A549 (cell line): ENCODE results near the gene PRR23E.

ENCODE experiments used
- CHD4 ChIP-seq: fragments of 200-600 bp; sonication (generic); IDR thresholded peaks from 2 replicates; pipeline ENCODE4 v1.6.1; 2016; ENCODE audit warnings: antibody characterized with exemption, mild to moderate bottlenecking, borderline replicate concordance
- EP300 ChIP-seq, 2 experiments: fragments of >200 bp; sonication (Bioruptor Twin); formaldehyde crosslinking; IDR thresholded peaks; 2 replicates in 1 of 2; 3 replicates in 1 of 2; pipeline ENCODE4 v1.6.1; 2016 to 2017
- POLR2A ChIP-seq: IDR thresholded peaks from 2 replicates; pipeline ENCODE4 v1.6.1; 2012; ENCODE audit warnings: mild to moderate bottlenecking, low read length
- TF ChIP-seq, protein P1 (sequence below): fragments of 450-650 bp; IDR thresholded peaks from 2 replicates; pipeline ENCODE4 v1.6.1; 2014; ENCODE audit warnings: antibody characterized with exemption
- TF ChIP-seq, protein P2 (sequence below): fragments of >200 bp; sonication (Bioruptor Twin); formaldehyde crosslinking; IDR thresholded peaks from 3 replicates; pipeline ENCODE4 v1.5.1; 2016

DNA sequence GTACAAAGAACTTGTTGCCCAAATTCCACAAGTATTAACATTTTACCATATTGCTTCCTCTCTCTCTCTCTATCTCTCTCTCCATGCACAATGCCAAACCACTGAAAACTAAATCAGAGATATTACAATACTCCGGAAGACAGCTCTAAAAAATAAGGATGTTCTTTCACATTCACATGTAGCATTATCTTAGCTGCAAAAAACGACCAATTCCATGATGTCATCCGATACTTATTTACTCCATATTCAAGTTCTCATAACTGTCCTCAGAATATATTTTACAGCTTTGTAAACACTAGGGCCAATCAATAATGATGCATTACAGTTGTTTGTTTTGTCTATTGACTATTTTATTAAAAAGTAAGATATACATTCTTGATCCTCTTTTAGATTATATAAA, 7.7 kb upstream of the PRR23E start:
- no peak for TF ChIP-seq EP300 (IDR thresholded peaks at IDR 0.05)
- TF ChIP-seq, protein P1, sequence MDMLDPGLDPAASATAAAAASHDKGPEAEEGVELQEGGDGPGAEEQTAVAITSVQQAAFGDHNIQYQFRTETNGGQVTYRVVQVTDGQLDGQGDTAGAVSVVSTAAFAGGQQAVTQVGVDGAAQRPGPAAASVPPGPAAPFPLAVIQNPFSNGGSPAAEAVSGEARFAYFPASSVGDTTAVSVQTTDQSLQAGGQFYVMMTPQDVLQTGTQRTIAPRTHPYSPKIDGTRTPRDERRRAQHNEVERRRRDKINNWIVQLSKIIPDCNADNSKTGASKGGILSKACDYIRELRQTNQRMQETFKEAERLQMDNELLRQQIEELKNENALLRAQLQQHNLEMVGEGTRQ = no peak
- no peak for TF ChIP-seq CHD4
- TF ChIP-seq, protein P2, sequence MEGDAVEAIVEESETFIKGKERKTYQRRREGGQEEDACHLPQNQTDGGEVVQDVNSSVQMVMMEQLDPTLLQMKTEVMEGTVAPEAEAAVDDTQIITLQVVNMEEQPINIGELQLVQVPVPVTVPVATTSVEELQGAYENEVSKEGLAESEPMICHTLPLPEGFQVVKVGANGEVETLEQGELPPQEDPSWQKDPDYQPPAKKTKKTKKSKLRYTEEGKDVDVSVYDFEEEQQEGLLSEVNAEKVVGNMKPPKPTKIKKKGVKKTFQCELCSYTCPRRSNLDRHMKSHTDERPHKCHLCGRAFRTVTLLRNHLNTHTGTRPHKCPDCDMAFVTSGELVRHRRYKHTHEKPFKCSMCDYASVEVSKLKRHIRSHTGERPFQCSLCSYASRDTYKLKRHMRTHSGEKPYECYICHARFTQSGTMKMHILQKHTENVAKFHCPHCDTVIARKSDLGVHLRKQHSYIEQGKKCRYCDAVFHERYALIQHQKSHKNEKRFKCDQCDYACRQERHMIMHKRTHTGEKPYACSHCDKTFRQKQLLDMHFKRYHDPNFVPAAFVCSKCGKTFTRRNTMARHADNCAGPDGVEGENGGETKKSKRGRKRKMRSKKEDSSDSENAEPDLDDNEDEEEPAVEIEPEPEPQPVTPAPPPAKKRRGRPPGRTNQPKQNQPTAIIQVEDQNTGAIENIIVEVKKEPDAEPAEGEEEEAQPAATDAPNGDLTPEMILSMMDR = no peak
- no peak for TF ChIP-seq POLR2A
